Endodermal cell (in vitro differentiated cells): ENCODE measurements around the gene REPS2. TPM values are rescaled to one million over a fixed set of nuclear protein-coding genes. Genes with fewer than 3 reads are reported as not detected.

Experiments
- DNase-seq: peaks from one replicate; pipeline ENCODE4 v3.0.0-alpha.2; 2017
- H3K27ac ChIP-seq: 2 replicates; pipeline ENCODE4 v1.5.1; 2013; ENCODE audit warnings: mild to moderate bottlenecking, low read depth, low read length, moderate library complexity
- H3K27me3 ChIP-seq: 2 replicates; pipeline ENCODE4 v1.6.1; 2013; ENCODE audit warnings: mild to moderate bottlenecking, low read length, moderate library complexity; ENCODE audit not compliant: insufficient read depth, control insufficient read depth, poor library complexity, severe bottlenecking
- H3K36me3 ChIP-seq: 2 replicates; pipeline ENCODE4 v1.7.0; 2013; ENCODE audit warnings: mild to moderate bottlenecking, low read length, moderate library complexity; ENCODE audit not compliant: control insufficient read depth, insufficient read depth
- H3K4me1 ChIP-seq: one replicate; pipeline ENCODE4 v1.7.0; 2013; ENCODE audit warnings: low read length; ENCODE audit not compliant: control insufficient read depth, insufficient read depth
- H3K4me3 ChIP-seq: 2 replicates; pipeline ENCODE4 v1.5.1; 2013; ENCODE audit warnings: mild to moderate bottlenecking, low read length, moderate library complexity
- H3K9ac ChIP-seq: 2 replicates; pipeline ENCODE4 v1.6.1; 2013; ENCODE audit warnings: mild to moderate bottlenecking, low read length, moderate library complexity; ENCODE audit not compliant: poor library complexity, severe bottlenecking; ENCODE audit errors: extremely low read depth
- H3K9me3 ChIP-seq: 2 replicates; pipeline ENCODE4 v1.6.1; 2013; ENCODE audit warnings: mild to moderate bottlenecking, low read length, moderate library complexity; ENCODE audit not compliant: control insufficient read depth
- H3K27ac Mint-ChIP-seq: 2 replicates; pipeline ENCODE4 v1.8.0; 2020; ENCODE audit warnings: mixed read lengths
- H3K27me3 Mint-ChIP-seq: 2 replicates; pipeline ENCODE4 v1.8.0; 2021; ENCODE audit warnings: mild to moderate bottlenecking, mixed read lengths; ENCODE audit not compliant: insufficient read depth
- H3K36me3 Mint-ChIP-seq: 2 replicates; pipeline ENCODE4 v1.8.0; 2020; ENCODE audit warnings: low read depth, mixed read lengths
- H3K4me1 Mint-ChIP-seq: 2 replicates; pipeline ENCODE4 v1.8.0; 2020; ENCODE audit warnings: mixed read lengths
- H3K4me3 Mint-ChIP-seq: 2 replicates; pipeline ENCODE4 v1.8.0; 2020; ENCODE audit warnings: mild to moderate bottlenecking, moderate library complexity, mixed read lengths
- H3K9me3 Mint-ChIP-seq: 2 replicates; pipeline ENCODE4 v1.8.0; 2020; ENCODE audit warnings: mild to moderate bottlenecking, mixed read lengths
- CTCF ChIP-seq: fragments of 200-600 bp; sonication (generic); conservative IDR thresholded peaks from 2 replicates; pipeline ENCODE4 v1.5.0; 2021; ENCODE audit warnings: antibody characterized with exemption, mild to moderate bottlenecking
- WGBS, 2 experiments: methylation state at CpG; one replicate each; pipeline versions ENCODE4 v1.1.5 to v1.1.7; 2013; ENCODE audit warnings: missing lambda C conversion rate in 2 of 2, mixed read lengths in 1 of 2; ENCODE audit not compliant: insufficient coverage in 1 of 2, insufficient read length in 1 of 2; 5-methylcytosine and 5-hydroxymethylcytosine counted together
- total RNA-seq, 2 donors: library from RNA; stranded (reverse); fragmentation: NEBNext Ultra II Directional in 1 of 2; extraction: Animal tissue kit (Norgen Biotek cat#: 25700) in 1 of 2; gene quantifications; 2 replicates in 1 of 2; 3 replicates in 1 of 2; pipeline ENCODE4 v1.2.1, GENCODE V29; 2021

The REPS2 gene
- total RNA-seq, 2 donors from 2014 or later = 4.3 to 16.6 TPM

GRCh38 chrX:17021851-17022604, 75.6 kb downstream of the REPS2 start:
- 93 to 100% methylated on average over 2 to 7 of the region's 10 CpGs for WGBS, 2 experiments
- Mint-ChIP-seq H3K36me3 (no peaks in the 10 kb centered on the region), H3K4me1 (peaks cover 6% of the 10 kb centered on the region), H3K27ac (no peak overlapping the region), H3K9me3 (no peaks in the 10 kb centered on the region), H3K4me3 (no peak overlapping the region), H3K27me3 (no peaks in the 10 kb centered on the region)
- H3K27me3 ChIP-seq = no peaks in the 10 kb centered on the region
- no peak for DNase-seq
- no peaks in the 10 kb centered on the region for H3K36me3 ChIP-seq
- no peak for TF ChIP-seq CTCF
- no peak overlapping the region for H3K9ac ChIP-seq
- H3K27ac ChIP-seq = no peak overlapping the region
- no peak overlapping the region for H3K4me3 ChIP-seq
- H3K4me1 ChIP-seq = no peaks in the 10 kb centered on the region
- H3K9me3 ChIP-seq = no peaks in the 10 kb centered on the region

DNA sequence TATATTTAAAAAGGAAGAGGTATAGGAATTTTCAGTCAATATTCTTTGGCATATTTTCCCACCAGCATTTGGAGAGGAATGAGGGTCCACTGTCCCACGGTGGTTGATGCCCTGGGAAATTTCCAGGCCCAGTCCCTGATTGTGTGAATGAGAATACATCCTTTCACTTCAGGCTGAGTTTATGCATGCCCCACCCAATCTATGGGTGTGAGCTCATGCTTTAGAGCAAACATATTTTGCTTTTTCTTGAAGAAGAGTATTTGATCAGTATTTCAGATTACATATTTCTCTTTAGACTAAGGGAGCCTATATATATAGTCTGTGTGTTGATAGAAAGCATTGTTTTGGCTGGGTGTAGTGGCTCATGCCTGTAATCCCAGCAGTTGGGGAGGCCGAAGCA, 77.2 kb downstream of the REPS2 start:
- Histone ChIP-seq H3K4me1 (no peaks in the 10 kb centered on the region), H3K27ac (no peak overlapping the region), H3K27me3 (no peaks in the 10 kb centered on the region), H3K9ac (no peak overlapping the region), H3K4me3 (no peak overlapping the region), H3K36me3 (no peaks in the 10 kb centered on the region), H3K9me3 (no peaks in the 10 kb centered on the region)
- Mint-ChIP-seq H3K4me1 (peaks cover 6% of the 10 kb centered on the region), H3K9me3 (no peaks in the 10 kb centered on the region), H3K27ac (no peak overlapping the region), H3K27me3 (no peaks in the 10 kb centered on the region), H3K4me3 (no peak overlapping the region), H3K36me3 (no peaks in the 10 kb centered on the region)
- no peak for DNase-seq
- WGBS, 2 experiments = 86% methylated on average over 2 of the region's 2 CpGs; no CpG with 5 or more reads in 1 of the 2 experiments
- TF ChIP-seq CTCF = no peak

GRCh38 chrX:17024886-17025285, 78.4 kb downstream of the REPS2 start:
- no peaks in the 10 kb centered on the region for H3K36me3 ChIP-seq
- no peaks in the 10 kb centered on the region for H3K4me1 ChIP-seq
- no peaks in the 10 kb centered on the region for H3K9me3 ChIP-seq
- H3K27me3 ChIP-seq = no peaks in the 10 kb centered on the region
- H3K9ac ChIP-seq = no peak overlapping the region
- no peaks in the 10 kb centered on the region for H3K27me3 Mint-ChIP-seq
- 66 to 90% methylated on average over 2 to 11 of the region's 11 CpGs for WGBS, 2 experiments
- H3K9me3 Mint-ChIP-seq = no peaks in the 10 kb centered on the region
- no peaks in the 10 kb centered on the region for H3K36me3 Mint-ChIP-seq
- no peak overlapping the region for H3K4me3 ChIP-seq
- no peak overlapping the region for H3K27ac ChIP-seq
- DNase-seq = peak; percentile 76
- TF ChIP-seq CTCF = no peak
- peak overlapping the region; percentile 58 for H3K27ac Mint-ChIP-seq
- H3K4me3 Mint-ChIP-seq = no peak overlapping the region
- peaks cover 6% of the 10 kb centered on the region for H3K4me1 Mint-ChIP-seq
